NB4 (cell line): ENCODE data around the gene UNC5A.

Source experiments
- DNase-seq: peaks from one replicate; pipeline ENCODE4 v3.0.0; 2010; ENCODE audit warnings: low read depth
- H3K4me3 ChIP-seq: one replicate; pipeline ENCODE4 v1.5.1; 2011; ENCODE audit warnings: mild to moderate bottlenecking, low read depth, low read length, moderate library complexity
- CTCF ChIP-seq: IDR thresholded peaks from one replicate; pipeline ENCODE4 v1.5.1; 2012; ENCODE audit warnings: low read depth, low read length
- MAX ChIP-seq: IDR thresholded peaks from 2 replicates; pipeline ENCODE4 v1.6.1; 2011; ENCODE audit warnings: low read depth, low read length
- MYC ChIP-seq: IDR thresholded peaks from 2 replicates; pipeline ENCODE4 v1.6.1; 2011; ENCODE audit warnings: low read depth, low read length
- POLR2A ChIP-seq: IDR thresholded peaks from 2 replicates; pipeline ENCODE4 v1.6.1; 2011; ENCODE audit warnings: mild to moderate bottlenecking; ENCODE audit not compliant: insufficient read length; ENCODE audit errors: extremely low read depth

Gene UNC5A

DNA sequence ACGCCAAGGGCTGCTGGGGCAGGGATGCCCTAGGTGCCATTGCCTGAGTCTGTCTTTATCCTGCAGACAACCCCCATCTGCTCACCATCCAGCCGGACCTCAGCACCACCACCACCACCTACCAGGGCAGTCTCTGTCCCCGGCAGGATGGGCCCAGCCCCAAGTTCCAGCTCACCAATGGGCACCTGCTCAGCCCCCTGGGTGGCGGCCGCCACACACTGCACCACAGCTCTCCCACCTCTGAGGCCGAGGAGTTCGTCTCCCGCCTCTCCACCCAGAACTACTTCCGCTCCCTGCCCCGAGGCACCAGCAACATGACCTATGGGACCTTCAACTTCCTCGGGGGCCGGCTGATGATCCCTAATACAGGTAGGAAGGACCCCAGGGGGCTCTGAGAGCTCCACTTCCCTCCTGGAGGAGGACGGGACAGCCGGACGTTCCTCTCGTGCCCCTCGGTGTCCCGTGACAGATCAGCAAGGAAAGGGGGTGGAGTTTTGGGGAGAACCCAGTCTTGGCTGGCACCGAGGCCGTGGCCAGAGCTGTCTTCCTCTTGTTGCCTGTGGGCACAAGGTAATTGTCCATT is 63.9 kb downstream of the UNC5A start:
- TF ChIP-seq CTCF (no peak), POLR2A (no peak), MYC (no peak), MAX (no peak)
- H3K4me3 ChIP-seq = no peak overlapping the region
- no peak for DNase-seq

GRCh38 chr5:176875014-176875550 is 64.7 kb downstream of the UNC5A start:
- TF ChIP-seq CTCF (no peak), MAX (no peak), POLR2A (no peak), MYC (no peak)
- DNase-seq = no peak
- H3K4me3 ChIP-seq = no peak overlapping the region

DNA sequence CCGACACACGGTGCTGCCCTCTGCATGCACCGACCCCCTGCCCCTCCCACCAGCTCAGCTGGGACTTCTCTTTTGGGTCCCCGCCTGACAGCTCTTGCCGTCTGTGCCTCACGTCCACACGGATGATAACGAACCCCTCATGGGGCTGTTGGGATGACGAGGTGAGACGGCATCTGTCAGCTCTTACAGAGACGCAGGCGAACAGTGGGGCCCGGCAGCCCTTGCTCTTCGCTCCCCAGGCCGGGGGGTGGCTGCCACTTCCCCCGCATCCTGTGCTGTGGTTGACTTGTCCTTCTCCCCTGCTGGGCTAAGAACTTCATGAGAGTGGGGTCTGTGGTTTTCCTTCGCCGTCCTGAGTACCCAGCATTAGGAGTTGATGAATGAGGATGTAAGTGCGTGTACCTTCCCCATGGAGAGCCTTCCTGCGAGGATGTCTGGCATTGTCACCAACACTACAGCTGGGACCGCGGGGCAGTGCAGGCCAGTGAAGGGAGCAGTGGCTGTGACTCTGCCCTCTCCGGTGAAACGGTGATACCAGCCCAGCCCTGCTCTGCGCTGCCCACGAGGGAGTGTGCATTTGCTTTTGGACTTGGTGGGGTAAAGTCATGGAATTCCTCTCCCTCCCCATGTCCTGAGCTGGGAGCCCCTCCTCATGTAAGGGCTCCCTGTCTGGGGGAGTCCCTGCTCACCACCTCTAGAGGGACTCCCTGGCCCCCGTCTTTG is 65.6 kb downstream of the UNC5A start:
- TF ChIP-seq MYC (no peak), CTCF (no peak), MAX (no peak), POLR2A (no peak)
- no peak overlapping the region for H3K4me3 ChIP-seq
- DNase-seq = peak; percentile 83

DNA sequence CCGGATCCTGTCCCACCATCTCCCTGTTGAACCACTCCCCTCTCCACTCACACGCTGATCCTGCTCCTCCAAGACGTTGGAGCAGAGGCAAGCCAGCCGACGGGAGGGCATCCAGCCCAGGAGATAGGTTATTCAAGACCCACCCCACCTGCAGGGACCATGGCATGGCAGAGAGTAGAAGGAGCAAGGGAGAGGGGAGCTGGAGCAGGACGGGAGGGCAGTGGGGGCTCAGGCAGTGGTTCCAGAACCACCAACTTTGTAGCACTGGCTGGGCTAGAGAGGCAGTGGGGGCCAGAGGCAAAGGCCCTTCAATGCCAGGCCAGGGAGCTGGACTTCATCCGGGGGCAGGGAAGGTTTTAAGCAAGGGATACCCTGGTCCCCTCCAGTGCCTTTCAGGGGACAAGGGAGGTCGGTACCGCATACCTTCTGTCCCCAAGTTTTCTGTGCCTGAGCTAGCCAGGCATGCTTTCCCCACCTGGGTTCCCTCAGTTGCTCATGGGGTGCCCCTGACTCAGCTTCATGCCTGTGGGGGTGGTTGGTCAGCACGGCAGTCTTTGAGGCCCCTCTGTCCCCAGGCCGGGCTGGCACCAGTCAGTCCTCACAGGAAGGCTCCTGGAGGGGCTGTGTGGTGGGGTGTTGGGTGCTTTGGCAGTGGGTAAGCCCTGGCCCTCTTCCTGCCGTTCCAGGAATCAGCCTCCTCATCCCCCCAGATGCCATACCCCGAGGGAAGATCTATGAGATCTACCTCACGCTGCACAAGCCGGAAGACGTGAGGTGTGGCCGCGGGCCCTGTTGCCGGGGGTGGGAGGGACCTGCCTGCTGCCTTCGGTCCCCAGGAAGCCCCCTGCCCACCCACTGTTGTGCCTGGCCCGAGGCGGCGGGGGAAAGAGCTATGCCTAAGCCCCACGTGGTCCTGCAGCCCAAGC is 66.4 kb downstream of the UNC5A start:
- no peak overlapping the region for H3K4me3 ChIP-seq
- DNase-seq = no peak

More for the DNA sequence above, 66.4 kb downstream of the UNC5A start:
- TF ChIP-seq MAX (no peak), MYC (no peak), POLR2A (no peak), CTCF (no peak)
